Measurements from ENCODE around the gene DYRK1B.

DYRK1B gene

DNA sequence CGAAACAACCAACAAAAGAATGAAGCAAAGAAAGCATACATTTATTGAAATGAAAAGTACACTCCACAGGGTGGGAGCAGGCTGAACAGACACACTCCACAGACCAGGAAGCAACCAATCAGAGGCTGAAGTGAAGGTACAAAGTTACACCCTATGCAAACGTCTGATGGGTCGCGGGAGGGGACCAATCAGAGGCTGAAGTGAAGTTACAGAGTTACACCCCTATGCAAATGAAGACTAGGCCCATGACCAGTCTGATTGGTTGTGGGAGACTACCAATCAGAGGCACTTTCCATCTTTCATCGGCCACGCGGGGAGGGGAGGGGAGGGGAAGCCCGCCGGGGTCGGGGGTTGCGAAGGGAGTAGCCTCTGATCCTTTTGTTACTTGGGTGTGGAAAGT is 24.6 kb upstream of the DYRK1B start:
- peak; percentile 71 for DNase-seq (ENCODE audit: low spot score)

DNA sequence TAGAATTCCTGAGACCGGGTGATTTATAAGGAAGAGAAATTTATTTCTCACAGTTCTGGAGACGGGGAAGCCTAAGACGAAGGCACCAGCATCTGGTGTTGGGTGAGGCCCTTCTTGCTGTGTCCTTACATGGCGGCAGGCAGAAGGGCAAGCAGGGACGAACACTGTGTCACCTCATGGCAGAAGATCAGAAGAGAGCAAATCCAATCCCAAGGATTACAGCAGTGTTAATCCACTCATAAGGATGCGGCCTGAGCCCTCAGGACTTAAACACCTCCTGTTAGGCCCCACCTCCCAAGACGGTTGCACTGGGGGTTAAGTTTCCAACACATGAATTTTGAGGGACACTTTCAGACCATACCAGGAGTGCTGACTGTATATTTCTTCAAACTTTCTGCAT is 18.9 kb upstream of the DYRK1B start:
- DNase-seq (ENCODE audit: low spot score), result no peak

DNA sequence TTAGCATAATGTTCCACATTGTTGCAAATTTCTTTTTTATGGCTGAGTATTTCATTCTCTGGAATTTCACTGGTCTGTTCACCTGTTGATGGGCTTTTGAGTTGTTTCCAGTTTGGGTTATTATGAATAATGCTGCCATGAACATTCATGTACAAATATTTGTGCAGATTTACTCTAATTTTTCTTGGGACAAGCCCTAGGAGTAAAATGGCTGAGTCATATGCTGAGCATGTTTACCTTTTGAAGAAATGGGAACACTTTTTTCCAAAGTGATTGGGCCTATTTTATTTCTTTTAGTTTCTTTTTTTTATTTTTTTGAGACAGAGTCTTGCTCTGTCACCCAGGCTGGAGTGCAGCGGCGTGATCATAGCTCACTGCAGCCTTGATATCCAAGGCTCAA is 16.9 kb upstream of the DYRK1B start:
- DNase-seq (ENCODE audit: low spot score), result no peak

DNA sequence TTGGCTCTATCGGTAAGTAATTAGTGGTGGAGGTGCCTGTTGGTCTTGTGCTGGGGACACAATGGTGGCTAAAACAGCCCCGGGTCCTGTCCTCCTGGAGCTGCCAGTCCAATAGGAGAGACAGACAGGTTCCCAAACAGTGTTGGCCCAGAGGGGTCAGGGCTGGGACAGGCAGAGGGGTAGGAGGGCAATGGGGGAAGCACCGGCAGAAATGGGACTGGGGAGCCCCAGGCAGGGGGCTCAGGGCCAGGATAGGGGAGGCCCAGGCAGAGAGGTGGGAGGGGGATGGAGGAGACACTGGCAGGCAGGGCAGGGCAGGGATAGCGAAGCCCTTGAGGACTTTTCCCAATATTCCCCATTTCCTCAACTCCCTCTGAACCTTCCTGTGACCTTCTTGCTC is 14.4 kb upstream of the DYRK1B start:
- no peak for DNase-seq (ENCODE audit: low spot score)

DNA sequence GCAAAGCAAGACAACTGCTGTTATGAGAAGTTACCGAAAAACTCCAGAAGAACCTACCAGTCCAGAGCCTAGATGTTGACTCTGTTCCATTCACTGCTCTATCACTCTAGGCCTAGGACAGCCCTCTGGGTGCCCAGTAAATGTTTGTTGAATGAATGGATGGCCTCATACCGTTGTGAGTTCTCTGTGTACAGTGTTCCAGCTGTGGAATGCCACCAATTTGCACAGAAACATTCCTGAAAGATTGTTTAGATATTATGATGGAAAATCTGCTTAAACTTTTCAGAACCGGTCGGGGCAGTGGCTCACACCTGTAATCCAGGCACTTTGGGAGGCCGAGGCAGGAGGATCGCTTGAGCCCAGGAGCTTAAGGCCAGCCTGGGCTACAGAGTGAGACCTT is 13.6 kb upstream of the DYRK1B start:
- no peak for DNase-seq (ENCODE audit: low spot score)

DNA sequence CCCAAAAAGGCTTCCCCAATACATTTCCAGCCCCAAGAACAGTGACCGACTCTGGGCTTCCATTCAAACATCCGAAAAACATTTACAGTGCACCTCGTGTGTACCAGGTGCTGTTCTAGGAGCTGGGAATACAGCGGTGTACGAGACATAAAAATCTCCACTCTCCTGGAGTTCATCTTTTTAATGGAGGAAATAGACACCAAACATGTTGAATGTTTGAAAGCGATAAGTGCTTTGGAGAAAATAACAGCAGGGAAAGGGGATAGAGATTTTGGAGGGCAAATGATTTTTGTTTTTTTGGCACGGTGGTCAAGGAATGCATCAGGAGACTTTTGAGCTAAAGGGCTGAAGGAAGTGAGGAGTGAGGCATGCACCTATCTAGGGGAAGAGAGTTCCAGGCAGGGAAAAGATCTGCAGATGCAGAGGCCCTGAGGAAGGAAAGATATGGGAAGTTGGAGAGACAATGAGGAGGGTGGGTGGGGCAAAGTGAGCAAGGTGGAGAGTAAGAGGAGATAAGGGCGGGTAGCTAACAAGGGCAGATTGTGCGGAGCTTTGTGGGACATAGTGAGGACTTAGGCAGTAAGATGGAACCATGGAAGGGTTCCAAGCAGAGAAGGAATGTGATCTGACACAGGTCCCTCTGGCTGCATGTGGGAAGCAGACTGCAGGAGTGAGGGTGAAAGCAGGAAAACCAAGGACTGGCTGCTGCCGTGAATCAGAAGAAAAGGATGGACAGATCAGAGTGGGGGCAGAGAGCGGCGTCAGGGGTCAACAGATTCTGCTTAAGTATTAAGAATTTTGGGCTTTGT is 12.9 kb upstream of the DYRK1B start:
- no peak for DNase-seq (ENCODE audit: low spot score)

DNA sequence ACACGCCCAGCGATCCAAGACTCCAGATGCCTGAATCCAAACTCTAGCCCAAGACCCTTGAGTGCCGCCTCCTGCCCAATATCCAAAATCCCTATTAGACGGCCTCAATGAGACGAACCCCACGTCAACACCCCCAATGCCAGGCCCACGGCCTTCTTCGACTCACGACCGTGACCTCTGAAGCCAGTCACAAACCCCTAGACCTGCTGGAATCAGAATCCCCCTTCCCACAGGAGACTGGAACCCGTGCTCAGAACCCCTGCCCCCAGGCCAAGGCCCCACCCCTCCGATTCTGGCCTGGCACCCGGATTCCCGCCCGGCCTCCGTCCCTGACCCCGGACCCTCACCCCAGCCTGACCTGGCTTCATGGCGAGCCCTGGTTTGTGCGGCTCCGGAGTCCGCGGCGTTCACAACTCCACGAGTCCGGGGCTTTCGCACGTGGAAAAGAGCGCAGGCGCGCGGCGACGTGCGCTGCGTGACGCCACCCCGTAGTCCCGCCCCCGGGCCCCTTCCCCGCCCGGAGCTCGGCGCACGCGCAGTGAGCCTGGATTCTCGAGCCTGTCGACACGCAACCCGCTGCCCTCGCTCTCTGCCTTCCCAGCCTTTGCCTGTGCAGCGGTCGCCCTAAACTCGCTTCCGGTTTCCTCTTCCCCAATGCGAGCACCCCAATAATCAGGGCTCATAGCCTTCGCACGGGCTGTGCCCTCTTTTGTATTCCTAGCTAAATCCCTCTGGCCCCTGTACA is 12.1 kb upstream of the DYRK1B start, which contains the start of gene FBL:
Gene FBL (minus strand): TSS at position 447 of the 745 bp plus-strand sequence. CDS start 79 bp downstream, at position 368.
- peak; percentile 96 for DNase-seq (ENCODE audit: low spot score)

DNA sequence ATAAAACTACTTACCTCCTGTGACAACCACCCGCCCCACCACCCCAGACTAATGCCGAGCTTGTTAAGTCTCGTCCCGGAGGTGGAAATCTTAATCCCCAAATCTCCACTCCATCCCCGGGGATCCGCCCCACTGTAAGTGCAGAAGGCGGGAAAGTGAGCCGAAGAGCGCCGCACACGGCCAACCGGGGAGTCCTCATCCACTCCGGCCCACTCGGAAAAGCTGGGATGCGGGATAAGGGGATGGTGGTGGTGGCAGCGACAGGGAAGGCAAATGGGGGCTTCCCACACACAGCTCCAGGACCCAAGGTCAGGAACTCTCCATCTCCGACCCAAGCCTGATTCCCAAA is 11.6 kb upstream of the DYRK1B start:
- DNase-seq (ENCODE audit: low spot score), result no peak

DNA sequence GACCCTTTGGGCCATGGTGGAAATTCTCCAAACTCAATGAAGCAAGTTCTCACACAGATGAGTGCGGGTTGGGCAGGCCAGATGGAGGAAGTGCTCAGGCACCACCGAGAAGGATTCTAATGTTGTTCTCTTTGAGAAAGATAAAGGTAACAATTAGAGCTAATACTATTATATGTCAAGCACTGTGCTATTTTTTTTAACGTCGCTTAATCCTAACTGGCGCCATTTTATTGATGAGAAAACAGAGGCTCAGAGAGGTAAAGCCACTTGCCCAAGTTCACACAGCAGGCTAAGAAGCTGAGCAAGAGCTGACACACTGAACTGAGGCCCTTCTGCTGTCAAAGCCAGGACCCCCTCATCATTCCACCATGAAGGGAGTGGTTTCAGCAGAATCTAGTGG is 11.2 kb upstream of the DYRK1B start:
- no peak for DNase-seq (ENCODE audit: low spot score)

DNA sequence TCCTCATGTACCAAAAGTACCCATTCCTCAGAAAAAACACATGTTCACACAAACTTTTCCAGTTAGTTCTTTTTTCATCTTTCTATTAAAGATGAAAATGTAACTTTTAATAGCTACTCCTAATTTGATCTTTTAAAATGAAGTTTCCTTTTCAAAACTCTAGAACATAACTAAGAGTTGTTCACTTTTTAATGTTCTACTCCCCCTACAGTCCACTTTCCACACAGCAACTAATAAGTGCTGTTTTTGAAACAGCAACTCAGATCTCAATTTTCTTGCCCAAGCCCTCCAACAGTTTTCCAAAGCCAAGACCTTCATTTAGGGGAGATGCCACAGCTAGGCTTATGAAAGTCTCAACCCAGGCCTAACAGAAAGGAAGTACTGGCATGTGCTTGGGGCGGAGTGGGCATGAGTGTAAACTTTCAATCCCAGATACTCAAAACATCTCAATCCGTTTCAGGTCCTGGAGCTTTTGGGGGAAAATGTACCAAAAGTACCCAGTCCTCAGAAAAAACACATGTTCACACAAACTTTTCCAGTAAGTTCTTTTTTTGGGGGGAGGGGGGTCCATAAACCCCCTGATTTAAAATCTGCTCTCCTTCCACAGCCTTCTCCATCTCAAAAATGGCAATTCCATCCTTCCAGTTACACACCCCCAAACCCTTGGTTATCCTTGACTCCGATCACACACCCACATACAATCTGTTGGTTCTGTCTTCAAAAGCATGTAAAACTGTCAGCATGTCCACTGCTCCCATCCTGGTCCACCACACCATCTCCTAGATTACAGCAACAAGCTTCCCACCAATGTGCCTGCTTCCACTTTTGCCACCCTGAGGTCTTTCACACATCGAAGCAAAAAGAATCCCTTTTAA is 10.2 kb upstream of the DYRK1B start:
- DNase-seq (ENCODE audit: low spot score), result peak; percentile 70

DNA sequence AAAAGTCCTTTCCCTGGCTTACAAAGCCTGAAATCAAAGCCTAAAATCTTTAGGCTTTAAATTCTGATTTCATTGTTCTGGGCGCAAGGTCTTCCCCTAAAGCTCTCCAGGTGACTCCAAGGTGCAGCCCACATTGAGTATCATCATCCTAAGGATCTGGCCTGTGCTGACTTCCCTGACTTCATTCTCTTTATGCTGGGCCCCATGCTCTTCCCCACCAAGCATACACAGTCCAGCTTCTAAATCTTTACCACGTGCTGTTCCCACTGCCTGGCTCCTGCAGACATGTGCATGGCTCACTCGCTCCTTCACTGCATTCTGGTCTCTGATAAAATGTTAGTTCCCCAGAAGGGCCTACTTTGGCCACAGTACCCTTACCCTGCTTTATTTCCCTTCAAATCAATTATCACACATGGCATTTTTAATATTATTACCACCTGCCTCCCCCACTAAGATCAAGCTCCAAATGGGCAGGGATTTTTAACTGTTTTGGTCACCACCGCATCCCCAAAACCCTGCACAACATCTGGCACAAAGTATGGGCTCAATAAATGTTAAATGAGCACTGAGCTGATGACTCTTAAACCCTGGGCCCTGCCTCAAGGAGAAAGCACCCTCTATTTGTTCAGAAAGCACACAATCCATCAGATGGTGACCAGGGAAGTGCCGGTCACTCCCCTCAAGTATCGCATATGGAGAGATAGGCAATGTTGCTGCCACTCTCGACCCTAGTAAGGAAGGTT is 8.9 kb upstream of the DYRK1B start:
- no peak for DNase-seq (ENCODE audit: low spot score)

DNA sequence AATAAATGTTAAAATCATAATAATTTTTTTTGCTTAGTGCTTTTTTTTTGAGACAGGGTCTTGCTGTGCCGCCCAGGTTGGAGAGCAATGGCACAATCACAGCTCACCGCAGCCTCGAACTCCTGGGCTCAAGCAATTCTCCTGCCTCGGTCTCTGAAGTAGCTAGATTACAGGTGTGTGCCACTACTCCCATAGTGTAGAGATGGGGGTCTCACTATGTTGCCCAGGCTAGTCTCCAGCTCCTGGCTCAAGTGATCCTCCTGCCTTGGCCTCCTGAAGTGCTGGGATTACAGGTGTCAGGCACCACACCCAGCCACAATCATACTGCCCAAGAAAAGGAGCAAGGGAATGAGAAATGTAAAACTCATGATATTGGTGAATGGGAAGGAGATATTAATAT is 7.1 kb upstream of the DYRK1B start:
- no peak for DNase-seq (ENCODE audit: low spot score)

DNA sequence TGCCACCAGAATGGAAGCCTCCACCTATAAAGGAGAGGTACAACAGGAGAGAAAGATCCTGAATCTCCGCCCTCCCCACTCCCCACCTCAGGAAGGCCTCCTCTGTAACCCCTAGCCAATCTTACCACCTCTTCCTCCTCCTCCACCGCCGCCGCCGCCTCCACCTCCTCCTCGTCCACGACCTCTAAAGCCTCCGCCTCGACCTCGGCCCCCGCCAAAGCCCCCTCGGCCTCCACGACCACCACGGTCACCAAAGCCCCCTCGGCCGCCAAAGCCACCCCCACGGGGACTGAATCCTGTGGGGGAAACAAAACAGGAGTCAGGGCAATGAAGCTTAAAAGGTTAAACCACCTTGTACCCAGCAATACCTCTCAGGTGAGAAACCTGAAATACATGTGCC is 6.5 kb upstream of the DYRK1B start:
- no peak for DNase-seq (ENCODE audit: low spot score)

DNA sequence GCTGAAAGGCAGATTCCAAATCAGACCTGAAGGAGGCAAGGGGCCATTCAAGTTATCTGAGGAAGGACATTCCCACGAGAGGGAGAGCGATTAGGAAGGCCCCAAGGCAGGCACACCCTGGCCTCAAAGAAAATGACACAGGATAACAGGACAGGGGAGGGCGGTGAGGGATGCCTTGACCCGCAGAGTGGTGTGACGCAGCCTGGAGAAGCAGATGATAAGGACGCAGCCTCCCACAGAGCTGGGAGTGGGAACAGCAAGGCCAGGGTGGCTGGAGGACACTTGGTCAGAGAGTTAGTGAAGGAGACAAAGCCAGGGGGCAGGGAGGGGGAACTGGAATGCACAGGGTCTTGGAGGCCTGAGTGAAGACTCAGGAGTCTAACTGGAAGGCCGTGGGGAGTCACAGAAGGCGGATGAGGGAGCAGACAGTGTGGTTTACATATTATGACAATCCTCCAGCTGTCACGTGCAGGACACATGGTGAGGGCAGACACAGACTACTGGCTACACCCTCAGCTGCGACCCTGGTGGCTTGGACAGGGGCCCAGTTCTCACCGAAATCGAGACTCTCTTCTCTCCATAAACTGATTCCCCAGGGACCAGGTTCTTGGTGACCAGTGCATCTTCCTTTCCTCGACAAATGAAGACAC is 5.8 kb upstream of the DYRK1B start:
- DNase-seq (ENCODE audit: low spot score), result no peak

DNA sequence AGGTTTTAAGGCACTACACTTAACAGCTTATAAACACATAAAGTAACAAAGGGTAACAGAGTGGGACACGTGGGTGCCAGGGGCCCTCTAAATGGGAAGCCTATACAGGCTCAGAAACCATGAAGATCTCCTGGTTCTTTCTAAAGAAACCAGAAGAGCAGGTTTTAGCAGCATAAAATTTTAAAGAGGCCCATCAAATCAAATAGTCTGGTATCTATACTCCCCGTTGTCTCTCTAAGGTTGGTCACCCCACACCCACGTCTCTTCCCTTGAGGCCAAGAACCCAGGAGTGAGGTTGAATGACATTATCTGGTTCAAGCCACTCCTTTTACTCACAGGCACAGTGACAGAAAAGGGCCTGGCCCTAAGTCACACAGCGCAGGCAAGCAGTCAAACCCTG is 4.6 kb upstream of the DYRK1B start:
- no peak for DNase-seq (ENCODE audit: low spot score)

DNA sequence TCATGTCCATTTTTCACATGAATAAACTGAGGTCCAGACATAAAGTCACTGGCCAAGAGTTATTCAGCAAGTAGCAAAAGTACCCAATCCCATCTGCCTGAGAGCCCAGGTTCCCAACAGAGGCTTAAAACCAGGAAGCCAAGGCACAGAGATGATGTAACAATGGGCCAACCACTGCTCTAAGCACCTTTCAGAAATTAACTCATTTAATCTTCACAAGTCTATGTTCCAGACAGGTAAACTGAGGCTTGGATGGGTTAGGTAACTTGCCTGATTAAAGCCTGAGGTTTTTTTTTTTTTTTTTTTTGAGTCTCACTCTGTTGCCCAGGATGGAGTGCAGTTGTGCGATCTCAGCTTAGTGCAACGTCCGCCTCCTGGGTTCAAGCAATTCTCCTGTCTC is 4.0 kb upstream of the DYRK1B start:
- DNase-seq (ENCODE audit: low spot score), result no peak

DNA sequence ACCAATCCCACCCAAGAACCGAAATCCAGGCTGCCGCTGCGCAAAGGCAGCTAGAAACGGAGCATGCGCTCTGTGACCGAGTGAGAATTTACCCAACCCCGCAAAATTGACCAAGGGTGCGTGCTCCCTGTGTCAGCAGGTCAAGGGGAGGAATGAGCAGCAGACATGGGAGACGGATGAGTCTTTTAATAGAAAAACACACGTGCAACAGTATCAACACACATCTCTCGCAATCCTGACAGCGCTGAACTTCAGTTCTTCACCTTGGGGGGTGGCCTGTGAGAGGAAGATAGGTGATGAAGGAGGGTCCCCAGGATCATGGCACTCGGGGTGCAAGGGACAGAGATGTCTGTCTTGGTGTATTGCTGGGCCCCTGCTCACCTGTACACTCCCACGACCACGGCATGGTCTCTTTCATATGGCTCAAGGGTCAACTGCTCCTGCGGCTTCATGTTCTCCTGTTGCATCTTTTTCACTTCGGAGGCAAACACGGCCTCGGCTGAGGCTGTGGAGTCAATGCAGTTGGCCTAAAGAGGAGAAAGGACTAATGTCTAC is 402 bp upstream of the DYRK1B start:
- no peak for DNase-seq (ENCODE audit: low spot score)

DNA sequence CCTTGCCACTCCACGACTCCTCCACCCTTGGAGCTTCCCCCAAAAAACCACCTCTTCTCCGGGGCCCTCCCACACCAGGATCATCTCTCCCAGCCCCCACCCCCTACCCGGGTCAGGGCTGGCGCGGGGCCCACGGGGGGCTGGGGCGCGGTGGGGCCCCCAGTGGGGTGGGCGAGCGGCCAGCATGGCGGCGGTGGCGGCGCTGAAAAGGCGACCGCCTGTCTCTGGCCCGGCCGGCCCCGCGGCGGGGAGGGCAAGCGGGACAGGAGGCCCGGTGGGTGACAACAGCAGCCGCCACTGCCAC is 850 bp downstream of the DYRK1B start:
- no peak for DNase-seq (ENCODE audit: low spot score)

DNA sequence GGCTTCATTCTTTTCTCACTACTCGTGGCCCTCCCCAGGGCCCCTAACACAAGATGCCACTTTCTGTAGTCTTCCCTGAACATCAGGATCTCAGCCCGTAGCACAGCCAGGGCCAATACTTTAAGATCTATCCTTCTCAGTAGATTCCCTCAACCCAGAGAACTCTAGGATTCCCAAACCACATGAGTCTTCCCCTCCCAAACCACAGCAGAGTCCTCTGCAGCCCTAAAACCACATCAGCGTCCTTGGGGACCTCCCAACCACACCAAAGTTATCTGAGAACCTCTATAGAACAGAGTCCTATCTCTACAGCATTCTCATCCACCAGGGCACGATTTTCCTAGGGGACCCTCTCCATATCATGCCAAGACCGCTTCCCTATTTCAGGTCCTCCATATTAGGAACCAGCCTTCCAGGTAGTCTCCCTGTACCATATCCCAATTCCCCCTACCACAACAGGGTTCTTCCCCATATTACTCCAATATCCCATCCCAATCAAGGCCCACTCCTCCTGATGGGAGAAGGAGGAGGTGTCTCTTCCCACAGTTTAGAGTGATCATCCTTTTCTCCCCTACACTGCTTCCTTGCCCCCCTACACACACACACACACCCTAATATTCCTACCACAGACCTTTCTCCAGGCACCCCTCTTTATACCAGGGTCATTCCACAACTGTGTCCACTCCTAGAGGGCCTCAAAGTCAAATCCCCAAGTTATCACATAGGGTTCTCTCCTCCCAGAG is 1.4 kb downstream of the DYRK1B start:
- no peak for DNase-seq (ENCODE audit: low spot score)

DNA sequence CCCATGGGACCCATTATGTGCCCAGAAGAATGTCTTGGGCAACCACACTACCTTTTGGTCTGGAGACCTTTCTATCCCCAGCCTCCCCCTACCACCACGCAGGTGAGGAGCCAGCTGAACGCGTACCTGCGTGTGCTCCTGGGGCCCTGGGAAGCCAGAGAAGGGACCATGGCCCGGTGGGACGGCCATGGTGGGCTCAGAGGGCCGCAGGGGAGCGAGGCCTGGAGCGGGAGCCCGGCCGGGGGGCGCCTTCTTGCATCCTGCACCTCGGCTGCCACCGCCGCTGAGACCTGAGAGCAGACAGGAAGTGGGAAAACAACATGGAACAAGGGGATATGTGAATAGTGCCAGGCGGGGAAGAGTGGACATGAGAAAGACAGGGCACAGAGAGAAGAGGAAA is 2.3 kb downstream of the DYRK1B start:
- no peak for DNase-seq (ENCODE audit: low spot score)

DNA sequence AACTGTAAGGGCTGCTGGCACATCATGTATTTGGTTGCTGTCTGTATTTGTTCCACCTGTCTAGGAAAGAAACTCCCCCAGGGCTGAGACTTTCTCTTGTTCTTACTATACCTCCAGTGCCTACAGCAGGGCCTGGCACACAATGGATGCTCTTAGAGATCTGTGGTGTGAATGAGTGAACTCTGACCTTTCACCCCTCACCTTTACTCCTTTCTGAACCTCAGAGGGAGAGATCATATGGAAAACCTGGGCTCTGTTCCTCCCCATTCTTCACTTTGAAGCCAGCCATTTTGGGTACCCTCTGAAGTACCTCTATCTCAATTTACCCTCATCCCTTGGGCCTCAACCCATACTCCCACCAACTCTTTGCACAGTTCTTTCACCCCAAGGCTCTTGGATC is 3.1 kb downstream of the DYRK1B start:
- DNase-seq (ENCODE audit: low spot score), result no peak
